GM23338 (cell line): ENCODE measurements around the gene LIME1. TPM values are rescaled to one million over a fixed set of nuclear protein-coding genes. Genes with fewer than 3 reads are reported as not detected.

ENCODE experiments used
- ATAC-seq: fragments of 200-7000 bp; cut with Tn5 transposase; 3 replicates; pipeline ENCODE4 v1.9.1; 2020
- DNase-seq: peaks from one replicate; pipeline ENCODE4 v3.0.0-alpha.2; 2015; ENCODE audit warnings: low spot score
- H2AFZ ChIP-seq: fragments of 200-600 bp; sonication (generic); 2 replicates; pipeline ENCODE4 v1.8.0; 2016; ENCODE audit warnings: antibody characterized with exemption, mild to moderate bottlenecking, moderate library complexity
- H3F3A ChIP-seq: fragments of 200-600 bp; sonication (generic); replicated peaks from 2 replicates; pipeline ENCODE4 v1.8.0; 2017; ENCODE audit warnings: antibody characterized with exemption, mixed run types, low read depth
- H3K27ac ChIP-seq: fragments of 200-600 bp; sonication (generic); 2 replicates; pipeline ENCODE4 v1.6.1; 2016; ENCODE audit warnings: low read depth
- H3K27me3 ChIP-seq: fragments of 200-600 bp; sonication (generic); 2 replicates; pipeline ENCODE4 v1.8.0; 2016; ENCODE audit warnings: mild to moderate bottlenecking, mixed run types, moderate library complexity; ENCODE audit not compliant: insufficient read depth
- H3K36me3 ChIP-seq: fragments of 200-600 bp; sonication (generic); 2 replicates; pipeline ENCODE4 v1.8.0; 2016; ENCODE audit warnings: mild to moderate bottlenecking; ENCODE audit not compliant: insufficient read depth
- H3K4me1 ChIP-seq: fragments of 200-600 bp; sonication (generic); 2 replicates; pipeline ENCODE4 v1.8.0; 2016; ENCODE audit warnings: mild to moderate bottlenecking, moderate library complexity; ENCODE audit not compliant: insufficient read depth
- H3K4me2 ChIP-seq: fragments of 200-600 bp; sonication (generic); 2 replicates; pipeline ENCODE4 v1.7.1; 2017; ENCODE audit warnings: mixed run types
- H3K4me3 ChIP-seq: fragments of 200-600 bp; sonication (generic); 2 replicates; pipeline ENCODE4 v1.6.1; 2016; ENCODE audit warnings: mixed run types
- H3K79me2 ChIP-seq: fragments of 200-600 bp; sonication (generic); replicated peaks from 2 replicates; pipeline ENCODE4 v1.8.0; 2017; ENCODE audit warnings: mild to moderate bottlenecking; ENCODE audit not compliant: insufficient read depth
- H3K9me2 ChIP-seq: fragments of 200-600 bp; sonication (generic); 2 replicates; pipeline ENCODE4 v1.8.0; 2017; ENCODE audit not compliant: insufficient read depth
- H4K20me1 ChIP-seq: fragments of 200-600 bp; sonication (generic); replicated peaks from 2 replicates; pipeline ENCODE4 v1.8.0; 2017; ENCODE audit warnings: mild to moderate bottlenecking; ENCODE audit not compliant: insufficient read depth
- H3K27ac Mint-ChIP-seq: 2 replicates; pipeline ENCODE4 v1.8.0; 2020; ENCODE audit warnings: inconsistent platforms, mild to moderate bottlenecking, moderate library complexity, mixed read lengths
- H3K27me3 Mint-ChIP-seq: 3 replicates; pipeline ENCODE4 v1.8.0; 2022; ENCODE audit warnings: low read depth, mild to moderate bottlenecking, moderate library complexity, mixed read lengths, inconsistent platforms; ENCODE audit not compliant: insufficient read depth, poor library complexity
- H3K36me3 Mint-ChIP-seq: 3 replicates; pipeline ENCODE4 v1.8.0; 2021; ENCODE audit warnings: low read depth, mild to moderate bottlenecking, inconsistent platforms, moderate library complexity, mixed read lengths
- H3K4me1 Mint-ChIP-seq: 3 replicates; pipeline ENCODE4 v1.8.0; 2020; ENCODE audit warnings: mild to moderate bottlenecking, inconsistent platforms, mixed read lengths
- H3K4me3 Mint-ChIP-seq: 3 replicates; pipeline ENCODE4 v1.8.0; 2021; ENCODE audit warnings: moderate library complexity, mild to moderate bottlenecking, inconsistent platforms, mixed read lengths
- H3K9me3 Mint-ChIP-seq: 3 replicates; pipeline ENCODE4 v1.8.0; 2020; ENCODE audit warnings: moderate library complexity, mild to moderate bottlenecking, inconsistent platforms, mixed read lengths
- CREB1 ChIP-seq: fragments of 250-450 bp; sonication (Bioruptor Pico); IDR thresholded peaks from 2 replicates; pipeline ENCODE4 v1.5.0; 2020; ENCODE audit warnings: low read depth, mild to moderate bottlenecking, moderate library complexity
- EZH2 ChIP-seq: fragments of 200-600 bp; sonication (generic); IDR thresholded peaks from one replicate; pipeline ENCODE4 v1.8.0; 2017; ENCODE audit warnings: antibody characterized with exemption, mild to moderate bottlenecking, low read depth; ENCODE audit not compliant: unreplicated experiment
- EZH2phosphoT487 ChIP-seq: fragments of 200-600 bp; sonication (generic); IDR thresholded peaks from one replicate; pipeline ENCODE4 v1.8.1; 2018; ENCODE audit warnings: antibody characterized with exemption; ENCODE audit not compliant: unreplicated experiment
- JUNB ChIP-seq: IDR thresholded peaks from one replicate; pipeline ENCODE4 v1.6.1; 2016; ENCODE audit warnings: antibody characterized with exemption; ENCODE audit not compliant: unreplicated experiment
- NANOG ChIP-seq: IDR thresholded peaks from 2 replicates; pipeline ENCODE4 v1.6.1; 2016; ENCODE audit warnings: antibody characterized with exemption, borderline replicate concordance
- POLR2AphosphoS5 ChIP-seq: IDR thresholded peaks from 2 replicates; pipeline ENCODE4 v1.6.1; 2016; ENCODE audit warnings: antibody characterized with exemption, low read depth
- ZNF114 ChIP-seq: fragments of 250-450 bp; sonication (Bioruptor Pico); IDR thresholded peaks from 2 replicates; pipeline ENCODE4 v1.5.0; 2020; ENCODE audit warnings: mild to moderate bottlenecking, moderate library complexity
- ZNF331 ChIP-seq: fragments of 250-450 bp; sonication (Bioruptor Pico); IDR thresholded peaks from 2 replicates; pipeline ENCODE4 v1.5.0; 2020; ENCODE audit warnings: low read depth, mild to moderate bottlenecking, moderate library complexity
- polyA plus RNA-seq: library from polyadenylated mRNA; unstranded; fragments of >200 nt; fragmentation: Nextera tagmentation; extraction: Ambion mirVana; gene quantifications from 2 replicates; pipeline ENCODE4 v1.2.1, GENCODE V29; 2016
- total RNA-seq: library from RNA; depleted of rRNA; stranded (reverse); fragments of >200 nt; shearing (Covaris generic); gene quantifications from 2 replicates; pipeline ENCODE4 v1.2.3, GENCODE V29; 2014
- TF ChIP-seq, protein P1 (sequence below): fragments of 250-450 bp; sonication (Bioruptor Pico); IDR thresholded peaks from 2 replicates; pipeline ENCODE4 v1.5.0; 2020; ENCODE audit warnings: mild to moderate bottlenecking, moderate library complexity
- TF ChIP-seq, protein P2 (sequence below), 2 experiments: fragments of 200-600 bp in 1 of 2; sonication (generic) in 1 of 2; conservative IDR thresholded peaks; 2 replicates each; pipeline versions ENCODE4 v1.5.1 to v1.6.1; 2016 to 2017; ENCODE audit warnings: antibody characterized with exemption in 2 of 2, low read depth in 2 of 2, mild to moderate bottlenecking in 2 of 2, moderate library complexity in 1 of 2
- TF ChIP-seq, protein P3 (sequence below): IDR thresholded peaks from 2 replicates; pipeline ENCODE4 v1.6.1; 2016; ENCODE audit warnings: antibody characterized with exemption
- TF ChIP-seq, protein P4 (sequence below): IDR thresholded peaks from one replicate; pipeline ENCODE4 v1.6.1; 2018; ENCODE audit warnings: antibody characterized with exemption; ENCODE audit not compliant: unreplicated experiment

The LIME1 gene
- total and polyA plus RNA-seq, 2 experiments from 2014 or later, result 4.7 to 12.2 TPM

DNA sequence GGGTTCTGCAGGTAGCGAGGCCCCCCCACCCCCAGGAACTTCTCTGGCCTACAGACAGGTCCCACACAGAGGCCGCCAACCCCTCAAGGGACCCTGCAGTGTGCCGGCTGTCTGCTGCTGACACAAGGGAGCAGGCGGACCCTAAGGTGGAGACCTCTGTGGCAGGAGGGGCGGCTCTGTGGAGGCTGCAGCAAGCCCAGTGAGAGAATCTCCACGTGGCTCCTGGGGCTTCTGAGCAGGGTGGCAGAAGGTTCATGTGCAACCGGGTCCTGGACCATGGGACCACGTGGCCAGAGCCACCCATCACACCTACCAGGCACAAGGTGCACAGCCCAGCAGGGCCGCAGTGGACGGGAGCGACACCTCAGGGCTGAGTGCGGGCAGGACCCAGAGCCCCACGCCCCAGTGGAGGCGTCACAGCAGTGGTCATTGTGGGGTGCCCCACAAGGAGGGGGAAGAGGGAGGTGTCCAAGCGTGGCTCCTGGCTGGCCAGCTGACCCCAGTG, 32.9 kb upstream of the LIME1 start:
- Mint-ChIP-seq H3K27me3 (peaks cover 11% of the 10 kb centered on the region), H3K27ac (no peak overlapping the region), H3K4me1 (peaks cover 6% of the 10 kb centered on the region), H3K9me3 (no peaks in the 10 kb centered on the region), H3K4me3 (no peak overlapping the region), H3K36me3 (peaks cover 15% of the 10 kb centered on the region)
- Histone ChIP-seq H3K9me2 (no peaks in the 10 kb centered on the region), H2AFZ (no peak overlapping the region), H3K79me2 (peaks cover 10% of the 10 kb centered on the region), H3K27ac (no peak overlapping the region), H3K27me3 (no peaks in the 10 kb centered on the region), H4K20me1 (peaks cover 11% of the 10 kb centered on the region), H3K36me3 (no peaks in the 10 kb centered on the region), H3K4me3 (no peak overlapping the region), H3K4me2 (no peak overlapping the region), H3K4me1 (no peaks in the 10 kb centered on the region; the same call in 1 of the 2 replicates), H3F3A (peaks cover 8% of the 10 kb centered on the region; the same call in 1 of the 2 replicates)
- no peak for TF ChIP-seq EZH2phosphoT487
- TF ChIP-seq, protein P1, sequence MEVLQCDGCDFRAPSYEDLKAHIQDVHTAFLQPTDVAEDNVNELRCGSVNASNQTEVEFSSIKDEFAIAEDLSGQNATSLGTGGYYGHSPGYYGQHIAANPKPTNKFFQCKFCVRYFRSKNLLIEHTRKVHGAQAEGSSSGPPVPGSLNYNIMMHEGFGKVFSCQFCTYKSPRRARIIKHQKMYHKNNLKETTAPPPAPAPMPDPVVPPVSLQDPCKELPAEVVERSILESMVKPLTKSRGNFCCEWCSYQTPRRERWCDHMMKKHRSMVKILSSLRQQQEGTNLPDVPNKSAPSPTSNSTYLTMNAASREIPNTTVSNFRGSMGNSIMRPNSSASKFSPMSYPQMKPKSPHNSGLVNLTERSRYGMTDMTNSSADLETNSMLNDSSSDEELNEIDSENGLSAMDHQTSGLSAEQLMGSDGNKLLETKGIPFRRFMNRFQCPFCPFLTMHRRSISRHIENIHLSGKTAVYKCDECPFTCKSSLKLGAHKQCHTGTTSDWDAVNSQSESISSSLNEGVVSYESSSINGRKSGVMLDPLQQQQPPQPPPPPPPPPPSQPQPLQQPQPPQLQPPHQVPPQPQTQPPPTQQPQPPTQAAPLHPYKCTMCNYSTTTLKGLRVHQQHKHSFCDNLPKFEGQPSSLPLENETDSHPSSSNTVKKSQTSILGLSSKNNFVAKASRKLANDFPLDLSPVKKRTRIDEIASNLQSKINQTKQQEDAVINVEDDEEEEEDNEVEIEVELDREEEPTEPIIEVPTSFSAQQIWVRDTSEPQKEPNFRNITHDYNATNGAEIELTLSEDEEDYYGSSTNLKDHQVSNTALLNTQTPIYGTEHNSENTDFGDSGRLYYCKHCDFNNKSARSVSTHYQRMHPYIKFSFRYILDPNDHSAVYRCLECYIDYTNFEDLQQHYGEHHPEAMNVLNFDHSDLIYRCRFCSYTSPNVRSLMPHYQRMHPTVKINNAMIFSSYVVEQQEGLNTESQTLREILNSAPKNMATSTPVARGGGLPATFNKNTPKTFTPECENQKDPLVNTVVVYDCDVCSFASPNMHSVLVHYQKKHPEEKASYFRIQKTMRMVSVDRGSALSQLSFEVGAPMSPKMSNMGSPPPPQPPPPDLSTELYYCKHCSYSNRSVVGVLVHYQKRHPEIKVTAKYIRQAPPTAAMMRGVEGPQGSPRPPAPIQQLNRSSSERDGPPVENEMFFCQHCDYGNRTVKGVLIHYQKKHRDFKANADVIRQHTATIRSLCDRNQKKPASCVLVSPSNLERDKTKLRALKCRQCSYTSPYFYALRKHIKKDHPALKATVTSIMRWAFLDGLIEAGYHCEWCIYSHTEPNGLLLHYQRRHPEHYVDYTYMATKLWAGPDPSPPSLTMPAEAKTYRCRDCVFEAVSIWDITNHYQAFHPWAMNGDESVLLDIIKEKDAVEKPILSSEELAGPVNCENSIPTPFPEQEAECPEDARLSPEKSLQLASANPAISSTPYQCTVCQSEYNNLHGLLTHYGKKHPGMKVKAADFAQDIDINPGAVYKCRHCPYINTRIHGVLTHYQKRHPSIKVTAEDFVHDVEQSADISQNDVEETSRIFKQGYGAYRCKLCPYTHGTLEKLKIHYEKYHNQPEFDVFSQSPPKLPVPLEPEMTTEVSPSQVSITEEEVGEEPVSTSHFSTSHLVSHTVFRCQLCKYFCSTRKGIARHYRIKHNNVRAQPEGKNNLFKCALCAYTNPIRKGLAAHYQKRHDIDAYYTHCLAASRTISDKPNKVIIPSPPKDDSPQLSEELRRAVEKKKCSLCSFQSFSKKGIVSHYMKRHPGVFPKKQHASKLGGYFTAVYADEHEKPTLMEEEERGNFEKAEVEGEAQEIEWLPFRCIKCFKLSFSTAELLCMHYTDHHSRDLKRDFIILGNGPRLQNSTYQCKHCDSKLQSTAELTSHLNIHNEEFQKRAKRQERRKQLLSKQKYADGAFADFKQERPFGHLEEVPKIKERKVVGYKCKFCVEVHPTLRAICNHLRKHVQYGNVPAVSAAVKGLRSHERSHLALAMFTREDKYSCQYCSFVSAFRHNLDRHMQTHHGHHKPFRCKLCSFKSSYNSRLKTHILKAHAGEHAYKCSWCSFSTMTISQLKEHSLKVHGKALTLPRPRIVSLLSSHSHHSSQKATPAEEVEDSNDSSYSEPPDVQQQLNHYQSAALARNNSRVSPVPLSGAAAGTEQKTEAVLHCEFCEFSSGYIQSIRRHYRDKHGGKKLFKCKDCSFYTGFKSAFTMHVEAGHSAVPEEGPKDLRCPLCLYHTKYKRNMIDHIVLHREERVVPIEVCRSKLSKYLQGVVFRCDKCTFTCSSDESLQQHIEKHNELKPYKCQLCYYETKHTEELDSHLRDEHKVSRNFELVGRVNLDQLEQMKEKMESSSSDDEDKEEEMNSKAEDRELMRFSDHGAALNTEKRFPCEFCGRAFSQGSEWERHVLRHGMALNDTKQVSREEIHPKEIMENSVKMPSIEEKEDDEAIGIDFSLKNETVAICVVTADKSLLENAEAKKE (CRISPR knock-in tag), result no peak
- TF ChIP-seq POLR2AphosphoS5, result no peak
- TF ChIP-seq, protein P2, sequence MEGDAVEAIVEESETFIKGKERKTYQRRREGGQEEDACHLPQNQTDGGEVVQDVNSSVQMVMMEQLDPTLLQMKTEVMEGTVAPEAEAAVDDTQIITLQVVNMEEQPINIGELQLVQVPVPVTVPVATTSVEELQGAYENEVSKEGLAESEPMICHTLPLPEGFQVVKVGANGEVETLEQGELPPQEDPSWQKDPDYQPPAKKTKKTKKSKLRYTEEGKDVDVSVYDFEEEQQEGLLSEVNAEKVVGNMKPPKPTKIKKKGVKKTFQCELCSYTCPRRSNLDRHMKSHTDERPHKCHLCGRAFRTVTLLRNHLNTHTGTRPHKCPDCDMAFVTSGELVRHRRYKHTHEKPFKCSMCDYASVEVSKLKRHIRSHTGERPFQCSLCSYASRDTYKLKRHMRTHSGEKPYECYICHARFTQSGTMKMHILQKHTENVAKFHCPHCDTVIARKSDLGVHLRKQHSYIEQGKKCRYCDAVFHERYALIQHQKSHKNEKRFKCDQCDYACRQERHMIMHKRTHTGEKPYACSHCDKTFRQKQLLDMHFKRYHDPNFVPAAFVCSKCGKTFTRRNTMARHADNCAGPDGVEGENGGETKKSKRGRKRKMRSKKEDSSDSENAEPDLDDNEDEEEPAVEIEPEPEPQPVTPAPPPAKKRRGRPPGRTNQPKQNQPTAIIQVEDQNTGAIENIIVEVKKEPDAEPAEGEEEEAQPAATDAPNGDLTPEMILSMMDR (conservative IDR thresholded peaks at IDR 0.05; ENCODE audit: low read depth in 2 of 2), result no peak
- no peak for TF ChIP-seq ZNF331 (CRISPR knock-in tag)
- TF ChIP-seq JUNB, result no peak
- TF ChIP-seq EZH2, result no peak
- TF ChIP-seq, protein P3, sequence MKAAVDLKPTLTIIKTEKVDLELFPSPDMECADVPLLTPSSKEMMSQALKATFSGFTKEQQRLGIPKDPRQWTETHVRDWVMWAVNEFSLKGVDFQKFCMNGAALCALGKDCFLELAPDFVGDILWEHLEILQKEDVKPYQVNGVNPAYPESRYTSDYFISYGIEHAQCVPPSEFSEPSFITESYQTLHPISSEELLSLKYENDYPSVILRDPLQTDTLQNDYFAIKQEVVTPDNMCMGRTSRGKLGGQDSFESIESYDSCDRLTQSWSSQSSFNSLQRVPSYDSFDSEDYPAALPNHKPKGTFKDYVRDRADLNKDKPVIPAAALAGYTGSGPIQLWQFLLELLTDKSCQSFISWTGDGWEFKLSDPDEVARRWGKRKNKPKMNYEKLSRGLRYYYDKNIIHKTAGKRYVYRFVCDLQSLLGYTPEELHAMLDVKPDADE, result no peak
- TF ChIP-seq, protein P4, sequence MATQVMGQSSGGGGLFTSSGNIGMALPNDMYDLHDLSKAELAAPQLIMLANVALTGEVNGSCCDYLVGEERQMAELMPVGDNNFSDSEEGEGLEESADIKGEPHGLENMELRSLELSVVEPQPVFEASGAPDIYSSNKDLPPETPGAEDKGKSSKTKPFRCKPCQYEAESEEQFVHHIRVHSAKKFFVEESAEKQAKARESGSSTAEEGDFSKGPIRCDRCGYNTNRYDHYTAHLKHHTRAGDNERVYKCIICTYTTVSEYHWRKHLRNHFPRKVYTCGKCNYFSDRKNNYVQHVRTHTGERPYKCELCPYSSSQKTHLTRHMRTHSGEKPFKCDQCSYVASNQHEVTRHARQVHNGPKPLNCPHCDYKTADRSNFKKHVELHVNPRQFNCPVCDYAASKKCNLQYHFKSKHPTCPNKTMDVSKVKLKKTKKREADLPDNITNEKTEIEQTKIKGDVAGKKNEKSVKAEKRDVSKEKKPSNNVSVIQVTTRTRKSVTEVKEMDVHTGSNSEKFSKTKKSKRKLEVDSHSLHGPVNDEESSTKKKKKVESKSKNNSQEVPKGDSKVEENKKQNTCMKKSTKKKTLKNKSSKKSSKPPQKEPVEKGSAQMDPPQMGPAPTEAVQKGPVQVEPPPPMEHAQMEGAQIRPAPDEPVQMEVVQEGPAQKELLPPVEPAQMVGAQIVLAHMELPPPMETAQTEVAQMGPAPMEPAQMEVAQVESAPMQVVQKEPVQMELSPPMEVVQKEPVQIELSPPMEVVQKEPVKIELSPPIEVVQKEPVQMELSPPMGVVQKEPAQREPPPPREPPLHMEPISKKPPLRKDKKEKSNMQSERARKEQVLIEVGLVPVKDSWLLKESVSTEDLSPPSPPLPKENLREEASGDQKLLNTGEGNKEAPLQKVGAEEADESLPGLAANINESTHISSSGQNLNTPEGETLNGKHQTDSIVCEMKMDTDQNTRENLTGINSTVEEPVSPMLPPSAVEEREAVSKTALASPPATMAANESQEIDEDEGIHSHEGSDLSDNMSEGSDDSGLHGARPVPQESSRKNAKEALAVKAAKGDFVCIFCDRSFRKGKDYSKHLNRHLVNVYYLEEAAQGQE, result no peak
- no peak for TF ChIP-seq NANOG
- no peak for TF ChIP-seq CREB1 (CRISPR knock-in tag)
- TF ChIP-seq ZNF114 (CRISPR knock-in tag), result no peak
- no peak for ATAC-seq
- DNase-seq, result no peak
